ENCODE results near the gene FBXW4. TPM values are rescaled to one million over a fixed set of nuclear protein-coding genes. Genes with fewer than 3 reads are reported as not detected.

The FBXW4 gene
- polyA plus RNA-seq, 2 of the 4 experiments (the other 2 are of a cell fraction) = 24.0 to 41.1 TPM

GRCh38 chr10:101646364-101646763 is 48.6 kb downstream of the FBXW4 start (continued):
- TF ChIP-seq RNF2 (IDR thresholded peaks at IDR 0.05; ENCODE audit: borderline replicate concordance, low read depth) (no peak), CBX8 (IDR thresholded peaks at IDR 0.05) (no peak), HOXB13 (CRISPR knock-in tag; IDR thresholded peaks at IDR 0.05; ENCODE audit: low read depth) (no peak), FOSB (CRISPR knock-in tag; IDR thresholded peaks at IDR 0.05) (no peak)
- TF ChIP-seq, protein P1, sequence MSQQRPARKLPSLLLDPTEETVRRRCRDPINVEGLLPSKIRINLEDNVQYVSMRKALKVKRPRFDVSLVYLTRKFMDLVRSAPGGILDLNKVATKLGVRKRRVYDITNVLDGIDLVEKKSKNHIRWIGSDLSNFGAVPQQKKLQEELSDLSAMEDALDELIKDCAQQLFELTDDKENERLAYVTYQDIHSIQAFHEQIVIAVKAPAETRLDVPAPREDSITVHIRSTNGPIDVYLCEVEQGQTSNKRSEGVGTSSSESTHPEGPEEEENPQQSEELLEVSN (IDR thresholded peaks at IDR 0.05; ENCODE audit: borderline replicate concordance, low read depth) = no peak

DNA sequence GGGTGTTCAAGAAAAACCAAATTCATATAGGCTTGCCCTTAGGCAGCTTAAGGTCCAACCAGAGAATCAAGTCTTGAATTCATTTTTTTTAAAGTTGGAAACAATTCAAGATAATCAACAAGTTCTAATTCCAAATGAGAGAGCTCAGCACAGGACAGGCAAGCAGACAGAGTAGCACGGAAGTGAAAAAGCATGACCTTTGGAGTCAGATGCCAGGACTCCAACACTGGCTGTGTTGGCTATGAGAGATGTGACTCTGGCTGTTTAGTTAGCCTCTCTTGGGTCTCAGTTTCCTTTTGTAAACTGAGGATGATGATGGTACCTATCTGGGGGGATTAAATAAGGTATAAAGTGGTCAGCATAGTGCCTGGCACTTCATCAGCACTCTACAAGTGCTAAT is 49.3 kb downstream of the FBXW4 start:
- WGBS (ENCODE audit: missing lambda C conversion rate) = 91% methylated on average over 1 of the region's 1 CpG
- H3K4me2 ChIP-seq = no peak overlapping the region
- H3K27ac ChIP-seq = no peak overlapping the region
- TF ChIP-seq BHLHE40 (IDR thresholded peaks at IDR 0.05; ENCODE audit: low read depth, low read length) (no peak), CBX2 (IDR thresholded peaks at IDR 0.05; ENCODE audit: borderline replicate concordance, low read depth) (no peak), JUNB (IDR thresholded peaks at IDR 0.05) (no peak), ZNF302 (CRISPR knock-in tag; IDR thresholded peaks at IDR 0.05) (no peak), EHMT2 (IDR thresholded peaks at IDR 0.05; ENCODE audit: low read depth) (no peak), HDAC2 (IDR thresholded peaks at IDR 0.05) (no peak), TFCP2L1 (CRISPR knock-in tag; IDR thresholded peaks at IDR 0.05) (no peak), PBX3 (IDR thresholded peaks at IDR 0.05) (no peak), HOXA7 (CRISPR knock-in tag; IDR thresholded peaks at IDR 0.05) (no peak), USF2 (IDR thresholded peaks at IDR 0.05) (no peak), NFE2L2 (conservative IDR thresholded peaks at IDR 0.05; ENCODE audit: low read length) (no peak), ZFP36 (IDR thresholded peaks at IDR 0.05; ENCODE audit: borderline replicate concordance, partially characterized antibody) (no peak), ZC3H11A (IDR thresholded peaks at IDR 0.05) (no peak), BCL3 (IDR thresholded peaks at IDR 0.05) (no peak), NR3C1 (IDR thresholded peaks at IDR 0.05) (no peak)
- TF ChIP-seq, protein P2, sequence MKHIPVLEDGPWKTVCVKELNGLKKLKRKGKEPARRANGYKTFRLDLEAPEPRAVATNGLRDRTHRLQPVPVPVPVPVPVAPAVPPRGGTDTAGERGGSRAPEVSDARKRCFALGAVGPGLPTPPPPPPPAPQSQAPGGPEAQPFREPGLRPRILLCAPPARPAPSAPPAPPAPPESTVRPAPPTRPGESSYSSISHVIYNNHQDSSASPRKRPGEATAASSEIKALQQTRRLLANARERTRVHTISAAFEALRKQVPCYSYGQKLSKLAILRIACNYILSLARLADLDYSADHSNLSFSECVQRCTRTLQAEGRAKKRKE (CRISPR knock-in tag; IDR thresholded peaks at IDR 0.05; ENCODE audit: low read depth) = no peak
- TF ChIP-seq, protein P3, sequence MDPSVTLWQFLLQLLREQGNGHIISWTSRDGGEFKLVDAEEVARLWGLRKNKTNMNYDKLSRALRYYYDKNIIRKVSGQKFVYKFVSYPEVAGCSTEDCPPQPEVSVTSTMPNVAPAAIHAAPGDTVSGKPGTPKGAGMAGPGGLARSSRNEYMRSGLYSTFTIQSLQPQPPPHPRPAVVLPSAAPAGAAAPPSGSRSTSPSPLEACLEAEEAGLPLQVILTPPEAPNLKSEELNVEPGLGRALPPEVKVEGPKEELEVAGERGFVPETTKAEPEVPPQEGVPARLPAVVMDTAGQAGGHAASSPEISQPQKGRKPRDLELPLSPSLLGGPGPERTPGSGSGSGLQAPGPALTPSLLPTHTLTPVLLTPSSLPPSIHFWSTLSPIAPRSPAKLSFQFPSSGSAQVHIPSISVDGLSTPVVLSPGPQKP (IDR thresholded peaks at IDR 0.05; ENCODE audit: low read depth, low read length) = no peak
- ATAC-seq = no peak
- no peaks in the 10 kb centered on the region for H3K4me1 ChIP-seq
- H3K9me3 ChIP-seq = no peaks in the 10 kb centered on the region
- no peak for FAIRE-seq
- DNase-seq (ENCODE audit: low read depth in 1 of 2, low spot score in 1 of 2) = no peak
- no peak overlapping the region for H3K4me3 ChIP-seq
- ChIA-PET CTCF (no interaction called here), POLR2A (no interaction called here)
